HG03354 (cell line): ENCODE measurements around the gene FAM83D.
A peak's percentile ranks its signal among the peaks of the same experiment; 100 is the strongest.

Experiments used
- ATAC-seq: cut with Tn5 transposase; IDR thresholded peaks from one replicate; pipeline ENCODE4 v1.9.1; 2021; ENCODE audit warnings: mild to moderate bottlenecking; ENCODE audit not compliant: unreplicated experiment, poor library complexity, severe bottlenecking

FAM83D gene

GRCh38 chr20:38961530-38962043 lies 35.4 kb downstream of the FAM83D start:
- ATAC-seq: no peak

- ATAC-seq: peak; percentile 97
These were observed 36.1 kb downstream of the FAM83D start, which contains the start of gene DHX35 for GRCh38 chr20:38962044-38962927. Gene DHX35 (plus strand): TSS chr20:38962344. CDS start chr20:38962368, 24 bp downstream.

GRCh38 chr20:38962928-38963401 lies 36.7 kb downstream of the FAM83D start:
- ATAC-seq: no peak

- ATAC-seq: no peak
These were observed 37.5 kb downstream of the FAM83D start for GRCh38 chr20:38963745-38964144.

- no peak for ATAC-seq
These were observed 39.0 kb downstream of the FAM83D start for GRCh38 chr20:38965264-38965663.

- ATAC-seq: no peak
These were observed 41.9 kb downstream of the FAM83D start for GRCh38 chr20:38968090-38968489.

GRCh38 chr20:38969708-38970107 lies 43.5 kb downstream of the FAM83D start:
- ATAC-seq: no peak

GRCh38 chr20:38970302-38970701 lies 44.1 kb downstream of the FAM83D start:
- no peak for ATAC-seq

- no peak for ATAC-seq
These were observed 46.9 kb downstream of the FAM83D start for GRCh38 chr20:38973107-38973506.

- no peak for ATAC-seq
These were observed 47.4 kb downstream of the FAM83D start for GRCh38 chr20:38973645-38974044.

GRCh38 chr20:38975539-38976120 lies 49.4 kb downstream of the FAM83D start:
- ATAC-seq: no peak

GRCh38 chr20:38979434-38979833 lies 53.2 kb downstream of the FAM83D start:
- no peak for ATAC-seq

GRCh38 chr20:38979842-38980241 lies 53.6 kb downstream of the FAM83D start:
- no peak for ATAC-seq

- no peak for ATAC-seq
These were observed 56.1 kb downstream of the FAM83D start for GRCh38 chr20:38982291-38982690.

- ATAC-seq: no peak
These were observed 58.8 kb downstream of the FAM83D start for GRCh38 chr20:38985060-38985459.

GRCh38 chr20:38985603-38986170 lies 59.5 kb downstream of the FAM83D start:
- no peak for ATAC-seq

GRCh38 chr20:38986663-38987062 lies 60.4 kb downstream of the FAM83D start:
- no peak for ATAC-seq

- peak; percentile 89 for ATAC-seq
These were observed 61.6 kb downstream of the FAM83D start for GRCh38 chr20:38987777-38988176.

GRCh38 chr20:38990728-38991127 lies 64.5 kb downstream of the FAM83D start:
- no peak for ATAC-seq
